Hindlimb muscle (tissue), 1 donor: Measurements from ENCODE around the gene ADGRG6. TPM values are rescaled to one million over a fixed set of nuclear protein-coding genes. Genes with fewer than 3 reads are reported as not detected.
"Not testable (repeated sequence)": the region's sequence is repeated elsewhere in the genome, so short reads cannot be mapped to it uniquely, and the experiment has no call there.

Experiments
- DNase-seq: peaks from one replicate; pipeline ENCODE4 v3.0.0-alpha.2; 2013
- polyA plus RNA-seq: library from polyadenylated mRNA; unstranded; fragments of 120-200 nt; gene quantifications from one replicate; pipeline ENCODE4 v1.2.1, GENCODE V29; 2013; ENCODE audit not compliant: insufficient read length

Gene ADGRG6
- polyA plus RNA-seq, 1 donor = 7.2 TPM

DNA sequence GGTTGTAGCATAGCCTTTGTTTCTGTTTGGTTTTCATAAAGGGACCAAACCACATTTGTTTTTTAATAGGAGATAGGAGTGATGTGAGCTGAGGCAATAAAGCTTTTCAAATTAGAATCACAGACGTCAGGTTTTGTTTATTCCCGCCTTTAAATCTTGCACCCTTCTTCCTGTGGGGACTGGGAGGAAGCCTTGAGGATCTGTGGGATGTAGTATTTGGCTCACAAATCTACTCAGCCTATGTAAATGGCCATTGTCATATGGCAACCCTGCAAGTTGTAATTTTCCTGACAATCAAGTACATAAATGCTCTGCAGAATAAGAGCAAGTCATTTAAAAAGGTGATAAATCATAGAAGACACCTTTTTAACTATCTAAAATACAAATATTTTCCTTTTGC lies 110.4 kb downstream of the ADGRG6 start:
- no peak for DNase-seq

DNA sequence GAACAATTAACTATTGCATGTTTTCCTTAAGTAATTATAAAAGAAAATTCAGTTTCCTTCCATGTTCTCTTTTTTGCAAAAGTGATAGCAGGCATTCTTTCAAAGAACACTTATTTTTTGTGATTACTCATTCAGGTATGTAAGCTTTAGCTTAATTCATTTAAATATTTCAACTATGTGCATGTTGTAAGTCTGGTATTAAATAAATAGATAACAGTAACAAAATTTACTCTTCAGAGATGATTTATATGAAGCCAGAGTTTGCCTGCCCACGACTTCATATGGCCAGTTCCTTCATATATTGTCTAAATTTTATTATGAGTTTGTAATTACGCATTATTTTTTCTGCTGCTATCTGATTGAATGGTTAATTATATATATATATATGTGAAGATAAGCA lies 110.9 kb downstream of the ADGRG6 start:
- no peak for DNase-seq

DNA sequence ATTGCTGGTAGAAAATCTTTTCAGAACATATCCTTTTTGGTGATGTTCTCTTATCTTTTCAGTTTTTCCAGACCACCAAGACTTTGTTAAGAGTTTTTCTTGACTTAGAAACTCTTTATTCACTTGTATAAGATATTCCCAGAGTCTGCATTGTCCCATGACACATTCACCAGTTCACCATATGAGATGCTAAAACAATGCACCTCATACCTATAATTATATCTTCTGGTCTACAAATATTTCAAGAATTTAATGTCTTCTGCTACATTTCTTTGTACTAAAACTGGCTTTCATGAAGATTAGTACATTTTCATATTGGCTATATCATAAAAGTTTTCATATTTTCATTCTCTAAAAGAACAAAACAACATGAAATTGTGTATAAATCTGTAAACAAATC lies 111.3 kb downstream of the ADGRG6 start:
- DNase-seq = no peak

DNA sequence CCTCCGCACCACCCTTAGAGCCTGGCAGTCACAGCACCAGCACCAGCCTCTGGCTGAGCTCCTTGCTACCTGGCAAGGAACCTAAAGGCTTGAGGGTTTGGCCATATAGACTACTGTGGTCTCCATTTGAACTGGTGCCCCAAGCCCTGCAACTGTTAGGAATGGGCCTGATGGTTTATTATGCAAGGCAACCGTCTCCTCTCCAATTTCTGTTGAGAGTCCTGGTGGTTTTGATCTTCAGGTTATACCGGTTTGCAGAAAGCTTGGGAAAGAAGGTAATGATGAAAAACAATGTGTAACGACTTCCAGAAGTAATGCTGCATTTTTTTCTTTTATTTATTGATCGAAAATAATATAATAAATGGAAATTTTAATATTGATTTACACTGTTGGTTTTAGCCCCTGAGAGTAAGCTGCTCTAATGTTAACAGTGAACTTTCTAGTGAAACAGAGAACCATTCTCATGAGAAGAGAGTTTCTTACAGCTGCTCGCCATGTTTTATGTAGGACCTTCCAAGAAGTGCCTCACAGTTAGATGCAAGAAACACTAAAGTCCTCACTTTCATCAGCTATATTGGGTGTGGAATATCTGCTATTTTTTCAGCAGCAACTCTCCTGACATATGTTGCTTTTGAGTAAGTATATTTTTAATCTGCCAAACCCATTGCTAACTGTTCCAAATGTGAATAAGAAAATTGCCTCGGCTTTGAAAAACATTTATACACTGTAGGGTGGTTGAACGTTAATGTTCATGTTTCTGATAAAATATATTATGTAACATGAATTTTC lies 112.8 kb downstream of the ADGRG6 start:
- DNase-seq = no peak

DNA sequence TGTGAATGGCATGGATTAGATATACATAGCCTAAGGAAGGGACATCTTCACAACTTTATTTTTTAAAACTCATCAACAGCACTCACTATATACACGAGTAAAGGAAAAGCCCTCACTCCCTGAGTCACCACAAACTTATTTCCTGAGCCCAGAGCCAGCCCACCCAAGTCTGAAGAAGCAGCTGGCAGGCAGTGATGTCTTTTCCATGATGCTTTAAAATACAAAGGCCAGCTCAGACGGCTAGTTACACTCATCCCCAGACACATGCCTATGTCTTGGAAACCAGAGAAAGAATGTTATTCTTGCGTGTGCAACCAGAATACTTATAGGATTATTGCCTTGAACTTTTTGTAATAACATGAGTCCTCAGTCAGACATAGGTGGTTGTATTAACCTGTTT lies 114.4 kb downstream of the ADGRG6 start:
- peak; percentile 75 for DNase-seq

DNA sequence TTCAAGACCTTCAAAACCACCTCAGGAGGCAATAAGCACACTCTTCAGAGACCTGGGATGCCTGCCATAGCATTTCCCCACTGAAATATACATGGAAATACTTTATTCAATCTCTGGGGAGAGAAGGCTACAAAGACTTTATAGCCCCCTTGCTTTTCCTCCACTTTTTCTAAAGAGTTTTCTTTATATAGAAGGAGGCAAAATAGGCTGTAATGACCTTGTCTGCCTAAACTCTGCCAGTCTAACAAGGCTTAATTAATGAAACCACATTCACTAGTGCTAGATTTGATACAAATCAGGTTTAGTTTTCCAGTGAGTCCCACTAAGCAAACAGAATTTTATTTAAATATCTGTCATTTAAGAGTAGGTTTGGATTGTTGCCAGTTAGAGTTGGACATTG lies 114.9 kb downstream of the ADGRG6 start:
- no peak for DNase-seq

DNA sequence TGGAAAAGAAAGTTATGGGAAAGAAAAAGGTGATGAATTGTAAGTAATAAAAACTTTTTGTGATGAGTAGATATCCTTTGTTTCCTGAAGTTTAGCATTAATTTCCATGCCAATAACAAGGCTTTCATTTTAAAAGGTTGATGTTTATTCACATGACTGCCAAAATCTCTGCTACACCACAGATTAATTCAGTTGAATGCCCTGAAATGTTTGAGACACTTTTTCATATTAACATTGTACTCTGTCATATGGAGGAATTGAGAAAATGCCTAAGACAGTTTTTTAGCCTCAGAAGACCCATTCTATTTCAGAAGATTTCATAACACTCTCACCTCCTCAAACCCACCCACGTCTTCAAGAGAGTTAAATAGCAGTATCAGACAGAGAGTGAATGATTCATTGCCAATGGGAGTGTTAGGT lies 115.5 kb downstream of the ADGRG6 start:
- DNase-seq = no peak

DNA sequence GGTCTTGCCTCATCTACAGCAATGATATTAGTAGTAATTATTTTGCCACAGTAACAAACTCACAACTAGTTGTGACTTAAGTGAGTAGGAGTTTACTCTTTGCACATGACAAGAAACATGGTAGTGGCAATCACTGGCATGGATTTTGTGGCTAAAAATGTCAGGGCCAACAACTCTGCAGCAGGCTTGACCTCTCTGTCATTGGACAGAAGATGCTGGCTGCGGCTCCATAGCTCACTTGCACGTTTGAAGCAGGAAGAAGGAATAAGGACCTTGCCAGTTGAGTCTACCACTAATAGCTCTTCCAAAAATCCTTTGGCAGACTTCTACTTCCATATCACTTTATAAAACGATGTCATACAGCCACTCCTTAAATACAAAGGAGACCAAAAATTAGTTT lies 117.3 kb downstream of the ADGRG6 start:
- no peak for DNase-seq

DNA sequence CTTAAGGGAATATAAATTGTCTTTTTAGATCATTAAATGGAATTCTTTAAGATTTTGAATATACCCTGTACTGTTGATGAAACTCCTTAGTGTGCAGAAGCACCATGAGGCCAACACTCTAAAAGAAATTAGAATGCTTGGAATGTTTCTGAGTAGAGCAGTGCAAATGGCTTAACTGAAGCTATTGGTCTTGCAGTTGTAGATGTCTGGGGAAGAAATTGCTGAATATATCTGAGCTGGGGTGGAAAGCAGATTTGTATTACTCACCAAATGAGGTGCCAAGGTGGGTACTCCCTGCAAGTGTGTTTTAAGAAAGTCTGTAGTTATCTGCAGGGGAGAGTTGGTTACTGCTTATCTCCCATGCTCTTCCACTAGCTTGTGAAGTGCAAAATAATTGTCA lies 119.0 kb downstream of the ADGRG6 start:
- DNase-seq = no peak

DNA sequence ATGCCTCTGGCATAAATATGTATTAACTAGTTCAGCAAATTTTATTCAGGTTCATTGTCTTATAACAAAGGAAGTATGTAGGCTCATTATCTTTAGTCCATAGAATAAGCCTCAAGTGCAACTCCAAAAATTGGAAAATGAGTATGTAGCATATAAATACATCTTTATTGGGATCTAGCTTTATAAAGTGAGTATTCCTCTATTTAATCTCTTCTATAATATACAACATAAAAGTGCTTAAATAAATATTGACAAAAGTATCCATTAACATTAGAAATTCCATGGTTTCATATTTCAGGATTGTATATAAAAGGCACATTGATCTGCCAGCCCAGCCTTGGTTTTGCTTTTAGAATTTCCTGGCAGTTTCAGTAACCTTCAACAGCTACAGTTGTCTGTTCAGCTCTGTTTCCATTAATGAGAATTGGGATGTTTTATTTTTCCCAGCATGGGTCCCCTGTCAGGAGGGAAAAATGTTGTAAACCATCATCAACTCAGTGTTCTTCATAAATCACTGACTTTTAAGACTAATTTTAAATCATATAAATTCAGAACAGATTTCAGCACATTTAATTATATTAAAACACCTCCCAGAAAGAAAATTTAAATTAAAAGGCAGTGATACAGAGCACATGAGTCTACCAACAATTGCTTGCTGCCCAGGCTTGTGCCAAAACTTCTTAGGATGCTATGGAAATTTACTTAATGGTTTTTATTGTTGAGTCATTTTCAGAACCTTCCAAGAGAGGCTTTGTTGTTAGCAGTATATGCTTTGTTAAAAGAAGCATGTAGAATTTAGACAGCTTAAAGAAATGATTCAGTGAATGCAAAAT lies 119.7 kb downstream of the ADGRG6 start:
- DNase-seq = no peak

DNA sequence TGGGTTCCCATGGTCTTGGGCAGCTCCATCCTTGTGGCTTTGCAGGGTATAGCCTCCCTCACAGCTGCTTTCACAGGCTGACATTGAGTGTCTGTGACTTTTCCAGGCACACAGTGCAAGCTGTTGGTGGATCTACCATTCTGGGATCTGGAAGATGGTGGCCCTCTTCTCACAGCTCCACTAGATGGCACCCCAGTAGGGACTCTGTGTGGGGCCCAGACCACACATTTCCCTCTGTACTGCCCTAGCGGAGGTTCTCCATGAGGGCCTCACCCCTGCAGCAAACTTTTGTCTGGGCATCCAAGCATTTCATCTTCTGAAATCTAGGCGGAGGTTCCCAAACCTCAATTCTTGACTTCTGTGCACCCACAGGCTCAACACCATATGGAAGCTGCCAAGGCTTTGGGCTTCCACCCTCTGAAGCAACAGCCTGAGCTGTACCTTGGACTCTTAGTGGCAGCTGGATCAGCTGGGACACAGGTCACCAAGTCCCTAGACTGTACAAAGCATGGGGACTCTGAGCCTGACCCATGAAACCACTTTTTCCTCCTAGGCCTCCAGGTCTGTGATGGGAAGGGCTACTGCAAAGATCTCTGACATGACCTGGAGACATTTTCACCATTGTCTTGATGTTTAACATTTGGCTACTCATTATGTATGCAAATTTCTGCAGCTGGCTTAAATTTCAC lies 124.8 kb downstream of the ADGRG6 start:
- DNase-seq = not testable (repeated sequence)

DNA sequence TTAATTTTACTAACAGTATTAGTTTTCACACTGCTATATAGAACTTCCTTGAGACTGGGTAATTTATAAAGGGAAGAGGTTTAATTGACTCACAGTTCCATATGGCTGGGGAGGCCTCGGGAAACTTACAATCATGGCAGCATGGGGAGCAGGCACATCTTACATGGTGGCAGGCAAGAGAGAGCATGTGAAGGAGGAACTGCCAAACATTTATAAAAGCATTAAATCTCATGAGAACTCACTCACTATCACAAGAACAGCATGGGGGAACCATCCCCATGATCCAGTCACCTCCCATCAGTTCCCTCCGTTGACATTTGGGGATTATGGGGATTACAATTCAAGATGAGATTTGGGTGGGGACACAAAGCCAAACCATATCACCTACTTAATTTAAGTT lies 126.7 kb downstream of the ADGRG6 start:
- DNase-seq = not testable (repeated sequence)

DNA sequence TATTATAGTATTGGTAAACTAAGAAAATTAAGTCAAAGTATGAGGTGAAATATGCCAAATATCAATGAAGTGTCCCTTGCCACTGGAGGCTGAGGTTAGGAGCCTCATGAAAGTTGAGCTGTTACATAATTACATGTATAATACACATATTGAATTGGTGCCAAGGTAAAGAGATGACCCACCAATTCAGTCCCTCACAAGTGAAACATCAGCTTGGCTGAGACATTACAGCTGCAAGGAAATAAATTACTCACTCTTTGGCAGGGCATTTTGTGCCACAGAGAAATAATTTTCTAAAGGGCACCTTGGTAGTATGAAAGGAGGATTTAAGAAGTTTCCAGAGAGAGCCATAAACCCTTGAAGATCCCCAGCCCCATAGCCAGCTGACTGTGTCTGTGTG lies 127.4 kb downstream of the ADGRG6 start:
- DNase-seq = no peak

DNA sequence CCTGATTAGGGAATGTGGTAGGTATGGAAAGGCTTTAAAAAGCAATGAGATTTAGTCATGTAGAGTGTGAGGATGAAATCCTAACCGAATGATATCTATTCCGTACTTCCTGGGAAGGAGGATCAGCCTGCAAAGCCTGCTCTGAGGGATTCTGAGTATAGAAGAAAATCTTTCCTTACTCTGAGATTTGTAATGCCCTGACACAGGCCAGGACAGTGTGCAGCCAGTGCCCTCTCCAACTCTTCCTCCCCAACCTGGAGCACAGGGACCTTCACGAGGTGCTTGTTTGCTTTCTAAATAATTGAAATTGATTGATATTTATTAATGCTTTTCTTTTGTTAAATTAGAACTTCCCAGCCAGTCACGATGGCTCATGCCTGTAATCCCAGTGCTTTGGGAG lies 131.6 kb downstream of the ADGRG6 start:
- no peak for DNase-seq

DNA sequence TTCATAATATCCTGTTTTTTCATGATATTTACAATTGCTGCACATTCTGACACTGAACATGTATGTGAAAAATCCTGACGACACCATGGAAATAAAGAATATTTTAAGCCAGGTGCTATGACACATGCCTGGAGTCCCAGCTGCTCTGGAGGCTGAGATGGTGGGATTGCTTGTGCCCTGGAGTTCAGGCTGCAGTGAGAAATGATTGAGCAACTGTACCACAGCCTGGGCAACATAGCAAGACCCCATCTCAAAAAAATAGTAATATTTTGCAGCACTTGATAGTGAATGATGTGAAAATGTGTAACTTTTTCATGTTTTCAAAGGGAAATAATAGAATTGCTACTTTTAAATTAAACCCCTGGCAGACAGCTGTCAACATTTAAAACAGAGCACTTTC lies 137.1 kb downstream of the ADGRG6 start:
- no peak for DNase-seq

DNA sequence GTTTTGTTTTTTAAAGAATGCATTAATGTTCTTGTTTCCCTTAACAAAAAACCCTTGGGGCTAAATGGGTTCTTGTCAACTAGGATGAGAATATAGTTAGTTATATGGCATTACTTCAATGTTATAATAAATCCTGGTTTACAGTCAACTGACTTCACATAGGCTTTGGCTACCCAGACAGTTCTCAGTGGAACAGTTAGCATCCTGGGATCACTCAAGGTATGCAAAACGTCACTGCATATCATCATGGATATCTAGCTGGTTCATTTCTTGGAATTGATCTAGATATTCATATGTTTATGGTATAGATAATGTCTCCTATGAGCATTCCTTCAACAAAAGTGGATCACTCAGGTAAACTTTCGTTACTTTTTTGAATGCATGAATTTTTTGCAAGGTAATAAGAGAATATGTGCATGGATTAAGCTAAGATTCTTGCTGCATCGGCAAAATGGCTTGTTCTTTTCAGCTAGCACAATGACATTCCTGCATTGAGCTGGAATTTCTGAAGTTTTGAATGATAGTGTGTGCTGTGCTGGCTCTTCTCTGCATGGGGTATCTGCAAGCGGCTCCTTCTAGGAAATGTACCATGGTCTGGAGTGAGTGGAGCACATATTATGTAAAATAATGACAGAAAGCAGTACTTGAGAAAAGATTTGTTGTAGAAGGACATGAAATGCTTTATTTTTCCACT lies 138.9 kb downstream of the ADGRG6 start:
- no peak for DNase-seq

DNA sequence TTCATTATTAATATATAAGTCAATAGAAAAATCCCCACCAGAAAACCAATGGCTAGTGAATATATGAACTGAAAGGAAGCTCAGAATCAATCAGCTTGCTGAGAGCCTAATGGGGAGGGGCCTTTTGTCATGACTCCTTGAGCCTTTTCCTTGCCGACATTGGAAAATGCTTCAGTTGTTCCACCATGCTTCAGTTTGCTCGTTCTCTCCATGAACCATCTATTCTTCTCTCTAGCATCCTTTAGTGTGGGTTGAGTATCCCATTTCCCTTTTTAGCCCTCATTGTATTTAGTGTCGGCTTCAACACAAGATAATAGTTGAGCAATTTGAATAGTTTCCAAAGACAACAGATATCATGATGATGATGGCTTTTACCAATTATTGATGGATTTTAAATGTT lies 139.9 kb downstream of the ADGRG6 start:
- DNase-seq = no peak

DNA sequence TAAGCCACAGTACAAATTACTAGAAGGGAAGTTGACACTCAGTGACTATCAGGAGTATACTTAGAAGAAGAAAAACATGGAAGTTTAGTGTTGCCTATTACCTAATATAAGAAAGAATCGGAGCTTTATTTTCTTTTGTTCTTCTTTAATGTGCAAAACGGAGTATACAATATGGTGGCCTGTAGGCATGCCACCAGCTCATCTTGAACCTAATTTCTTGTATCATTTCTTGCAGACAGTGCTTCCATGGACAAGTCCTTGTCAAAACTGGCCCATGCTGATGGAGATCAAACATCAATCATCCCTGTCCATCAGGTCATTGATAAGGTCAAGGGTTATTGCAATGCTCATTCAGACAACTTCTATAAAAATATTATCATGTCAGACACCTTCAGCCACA lies 141.3 kb downstream of the ADGRG6 start:
- DNase-seq = no peak

DNA sequence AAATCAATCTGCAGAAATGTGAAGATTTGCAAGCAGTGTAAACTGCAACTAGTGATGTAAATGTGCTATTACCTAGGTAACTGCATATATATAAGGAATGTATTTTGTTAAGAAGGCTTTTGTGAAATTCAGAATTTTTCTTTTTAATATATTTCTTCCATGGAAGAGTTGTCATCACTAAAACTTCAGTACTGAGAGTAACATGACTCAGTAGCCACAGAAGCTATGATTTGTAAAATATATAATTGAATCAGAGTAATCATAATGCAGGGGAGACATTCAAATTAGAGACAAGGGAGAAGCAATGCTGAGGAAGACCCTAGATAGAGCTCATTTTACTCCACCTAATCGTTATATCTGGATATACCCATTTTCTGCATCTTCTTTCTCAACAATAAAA lies 141.7 kb downstream of the ADGRG6 start:
- DNase-seq = no peak

DNA sequence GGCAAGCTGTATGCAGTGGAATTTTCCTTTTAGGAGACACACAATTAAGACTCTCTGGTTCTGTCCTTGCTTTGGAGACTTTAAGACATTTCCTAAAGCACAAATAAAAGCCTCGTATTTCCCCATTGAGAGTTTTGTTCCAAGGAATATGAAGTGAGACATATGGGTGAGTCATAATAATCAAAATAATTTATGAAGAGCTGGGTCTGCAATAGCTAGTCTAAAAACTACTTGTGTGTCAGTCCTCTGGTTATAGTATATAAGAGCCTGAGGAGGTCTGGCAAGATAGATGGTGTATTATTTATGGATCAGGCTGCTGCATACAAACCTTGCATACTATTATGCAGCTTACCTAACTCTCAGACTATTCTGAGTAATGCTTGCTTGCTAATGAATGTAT lies 142.6 kb downstream of the ADGRG6 start:
- no peak for DNase-seq

DNA sequence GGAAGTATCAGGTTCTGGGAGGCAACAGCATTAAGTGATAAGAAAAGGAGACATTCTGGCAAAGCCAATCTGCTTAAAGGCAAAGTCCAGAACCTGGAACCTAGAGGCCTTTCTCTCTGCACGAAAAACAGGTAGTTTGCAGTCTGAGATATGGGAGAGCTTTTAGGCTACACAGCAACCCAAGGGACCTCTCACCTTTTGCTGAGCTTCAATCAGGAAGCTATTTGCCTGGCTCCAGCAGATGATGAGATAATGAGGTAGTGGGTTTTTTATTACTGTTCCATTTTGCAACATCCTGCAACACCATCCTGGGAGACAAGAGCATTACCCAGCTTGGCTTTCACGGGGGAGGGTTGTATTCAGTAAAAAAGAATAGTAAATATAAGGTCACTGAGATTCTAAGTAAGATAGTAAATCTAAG lies 143.1 kb downstream of the ADGRG6 start:
- DNase-seq = no peak

DNA sequence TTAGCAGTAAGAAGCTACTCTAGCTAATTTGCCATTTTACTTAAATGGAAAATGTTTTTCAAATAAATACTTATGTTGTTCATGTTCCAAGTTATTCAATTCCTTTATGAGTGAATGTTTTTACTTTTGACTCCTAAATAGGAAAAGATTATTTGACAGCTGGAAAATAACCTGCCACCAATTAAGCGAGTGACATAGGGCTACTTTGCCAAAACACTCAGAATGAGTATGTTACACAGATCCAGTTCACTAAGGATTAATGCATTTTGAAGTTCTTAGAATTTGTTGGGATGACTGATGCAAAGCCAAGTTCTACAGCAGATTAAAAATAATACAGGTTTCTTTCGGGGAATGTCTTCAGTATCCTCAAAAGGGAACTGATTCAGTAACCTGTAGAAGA lies 144.4 kb downstream of the ADGRG6 start:
- DNase-seq = no peak

DNA sequence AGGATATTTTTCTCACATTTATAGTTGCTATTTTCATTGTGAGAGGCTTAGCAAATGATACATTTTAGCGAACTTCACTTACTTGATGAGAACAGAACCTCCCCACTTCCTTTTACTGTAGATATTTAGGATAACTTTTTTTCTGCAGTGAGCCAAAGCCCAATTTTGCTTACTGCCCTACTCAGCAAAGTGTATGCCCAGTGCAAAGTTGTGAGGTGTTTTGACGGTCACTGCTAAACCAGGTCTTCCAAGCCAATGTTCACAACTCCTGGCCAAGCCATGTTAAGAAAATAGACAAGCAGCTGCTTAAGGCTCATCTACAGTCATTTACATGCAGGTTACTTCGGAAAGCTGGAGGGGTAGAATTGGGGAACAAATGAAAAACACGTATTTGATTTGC lies 144.8 kb downstream of the ADGRG6 start:
- no peak for DNase-seq
